Measurements from ENCODE around the gene FRMD8. TPM values are rescaled to one million over a fixed set of nuclear protein-coding genes. Genes with fewer than 3 reads are reported as not detected.

The FRMD8 gene
- total and polyA plus RNA-seq, 9 of the 15 experiments (the other 6 are each of a cell fraction or from before 2014, with no cell fraction given): 4.5 to 54.5 (median 15.8) TPM

GRCh38 chr11:65416341-65416824 is 29.9 kb downstream of the FRMD8 start:
- intact Hi-C loops (cut with micrococcal nuclease): loop anchor here (1.0 to 2.0 kb wide), 5 partner anchors 17 to 94 kb away; partner anchors contain the start of gene SLC25A45
- TF ChIP-seq RFX1 (IDR thresholded peaks at IDR 0.05): no peak
- TF ChIP-seq ZNF133 (CRISPR knock-in tag; IDR thresholded peaks at IDR 0.05): 0 out of 2 replicates have a peak, but pooled peaks have one; percentile 20
- TF ChIP-seq CTCF (IDR thresholded peaks at IDR 0.05 in 2 of 3, conservative IDR thresholded peaks at IDR 0.05 in 1 of 3; ENCODE audit: insufficient read depth in 2 of 3, low read depth in 1 of 3, low read length in 3 of 3): peak; percentile 96 to 97 (median 96)
- TF ChIP-seq E4F1 (CRISPR knock-in tag; IDR thresholded peaks at IDR 0.05; ENCODE audit: borderline replicate concordance): no peak
- TF ChIP-seq STAT6 (CRISPR knock-in tag; IDR thresholded peaks at IDR 0.05): peak; percentile 27; the same call in 1 of the 2 replicates
- peak; percentile 98 to 99 for TF ChIP-seq RAD21 (CRISPR knock-in tag; conservative IDR thresholded peaks at IDR 0.05 in 1 of 2, IDR thresholded peaks at IDR 0.05 in 1 of 2)
- peak; percentile 12; the same call in 1 of the 2 replicates for TF ChIP-seq TEAD4 (IDR thresholded peaks at IDR 0.05; ENCODE audit: low read length)
- TF ChIP-seq TEAD4 (CRISPR knock-in tag; IDR thresholded peaks at IDR 0.05; ENCODE audit: borderline replicate concordance): no peak
- TF ChIP-seq ZNF583 (CRISPR knock-in tag; IDR thresholded peaks at IDR 0.05): peak; percentile 91
- TF ChIP-seq EP300 (IDR thresholded peaks at IDR 0.05; ENCODE audit: low read length): peak; percentile 9; the same call in 1 of the 2 replicates
- TF ChIP-seq ZNF184 (CRISPR knock-in tag; IDR thresholded peaks at IDR 0.05): no peak

More at GRCh38 chr11:65416341-65416824, 29.9 kb downstream of the FRMD8 start:
- DNase-seq (ENCODE audit: extremely low read depth in 1 of 4, low spot score in 3 of 4) (peak; percentile 88 to 93 (median 90)), ATAC-seq (peak; percentile 73), FAIRE-seq (peak; percentile 85)
- peaks cover 51 to 60% of the 10 kb centered on the region in 2 experiments for H3K4me1 ChIP-seq (replicated peaks in 1 of 2; ENCODE audit: control insufficient read depth in 2 of 2, insufficient read depth in 2 of 2, low read length in 2 of 2)
- H3K9ac ChIP-seq (ENCODE audit: insufficient read depth in 1 of 2, low read depth in 2 of 2, low read length in 2 of 2): peak overlapping the region; percentile 88 to 98
- no peaks in the 10 kb centered on the region for H3K27me3 ChIP-seq (ENCODE audit: control insufficient read depth in 2 of 2, insufficient read depth in 2 of 2, low read length in 2 of 2)
- no peaks in the 10 kb centered on the region for H3K9me1 ChIP-seq (ENCODE audit: control insufficient read depth, insufficient read depth, low read length)
- H3K4me3 ChIP-seq: peak overlapping the region; percentile 14; the same call in 1 of the 2 replicates
- CTCF ChIA-PET (ENCODE audit: low intra/inter-chr PET ratio): interaction anchor here (0.7 to 1.7 kb wide), 6 partner anchors 17 to 94 kb away, joined by 3 to 21 read pairs (median 5); partner anchors contain the start of gene SLC25A45
- peak overlapping the region; percentile 98 for H3K27ac ChIP-seq (ENCODE audit: extremely low read depth, low read depth, low read length)
- H3K4me2 ChIP-seq (ENCODE audit: insufficient read depth, low read length): peak overlapping the region; percentile 91
- POLR2A ChIA-PET: interaction anchor here (0.5 to 17.3 kb wide), 22 partner anchors 9 to 462 kb away, joined by 3 to 1349 read pairs (median 4); partner anchors contain the start of genes MALAT1 and NEAT1
- H3K9me3 ChIP-seq (replicated peaks; ENCODE audit: control insufficient read depth, insufficient read depth, low read depth, low read length): no peaks in the 10 kb centered on the region
- no TSS peak for BruUV-seq (replicated peaks)
- peaks cover 17% of the 10 kb centered on the region; the same call in 1 of the 3 replicates for H3K36me3 ChIP-seq (ENCODE audit: control insufficient read depth, insufficient read depth, low read length)
- peak overlapping the region; percentile 95 for H2AFZ ChIP-seq (ENCODE audit: low read depth, low read length)
- no peaks in the 10 kb centered on the region for H4K20me1 ChIP-seq (replicated peaks; ENCODE audit: control insufficient read depth, insufficient read depth, low read length)
- H3K79me2 ChIP-seq (ENCODE audit: control insufficient read depth, insufficient read depth, low read length): peaks cover 50% of the 10 kb centered on the region
- 3% methylated on average over 18 of the region's 18 CpGs for WGBS (ENCODE audit: insufficient coverage, low coverage, missing lambda C conversion rate)
- in situ Hi-C loops (cut with MboI): loop anchor here (5.0 kb wide), 1 partner anchor 96 kb away; no protein-coding TSS in a partner anchor

All from K562 (cell line).